ENCODE data around the gene ABI3BP. TPM values are rescaled to one million over a fixed set of nuclear protein-coding genes. Genes with fewer than 3 reads are reported as not detected.

Gene ABI3BP
- total and polyA plus RNA-seq, 4 donors = 1.9 to 4.2 (median 2.4) TPM

- TF ChIP-seq ATF3 (IDR thresholded peaks at IDR 0.05) (no peak), JUND (IDR thresholded peaks at IDR 0.05) (no peak), RXRA (IDR thresholded peaks at IDR 0.05) (no peak)
These were observed 210.3 kb downstream of the ABI3BP start (continued) for GRCh38 chr3:100782906-100783305.

- no peak for DNase-seq (ENCODE audit: low spot score)
- no peak overlapping the region for H3K4me3 ChIP-seq (ENCODE audit: low read depth in 1 of 3, low read length in 3 of 3)
- H3K9me3 ChIP-seq (ENCODE audit: control insufficient read depth in 4 of 4, low read length in 3 of 4) = peaks cover 0 to 5% (median 0%) of the 10 kb centered on the region in 4 donors
- H3K27ac ChIP-seq (ENCODE audit: low read depth in 1 of 2, low read length in 2 of 2) = no peak overlapping the region
- no peaks in the 10 kb centered on the region for H3K36me3 ChIP-seq (ENCODE audit: control insufficient read depth in 4 of 4, insufficient read depth in 3 of 4, low read depth in 1 of 4, low read length in 3 of 4)
- no peaks in the 10 kb centered on the region for H3K27me3 ChIP-seq (ENCODE audit: control insufficient read depth in 4 of 4, insufficient read depth in 4 of 4, low read length in 3 of 4)
- no peaks in the 10 kb centered on the region for H3K4me1 ChIP-seq (ENCODE audit: control insufficient read depth in 4 of 4, insufficient read depth in 4 of 4, low read length in 3 of 4)
- TF ChIP-seq FOXA2 (IDR thresholded peaks at IDR 0.05) (no peak), JUND (IDR thresholded peaks at IDR 0.05) (no peak), RAD21 (IDR thresholded peaks at IDR 0.05) (no peak), YY1 (IDR thresholded peaks at IDR 0.05) (no peak), GABPA (IDR thresholded peaks at IDR 0.05 in 1 of 2, conservative IDR thresholded peaks at IDR 0.05 in 1 of 2) (no peak)
- 85% methylated on average over 2 of the region's 2 CpGs for WGBS
- no peak overlapping the region for H3K9ac ChIP-seq (ENCODE audit: low read depth in 1 of 2, low read length in 2 of 2)
These were observed 210.9 kb downstream of the ABI3BP start for GRCh38 chr3:100782348-100782747.

GRCh38 chr3:100781301-100781700 lies 211.9 kb downstream of the ABI3BP start:
- no peak for DNase-seq (ENCODE audit: low spot score)
- Histone ChIP-seq H3K4me3 (ENCODE audit: low read depth in 1 of 3, low read length in 3 of 3) (no peak overlapping the region), H3K36me3 (ENCODE audit: control insufficient read depth in 4 of 4, insufficient read depth in 3 of 4, low read depth in 1 of 4, low read length in 3 of 4) (no peaks in the 10 kb centered on the region), H3K4me1 (ENCODE audit: control insufficient read depth in 4 of 4, insufficient read depth in 4 of 4, low read length in 3 of 4) (no peaks in the 10 kb centered on the region), H3K27ac (ENCODE audit: low read depth in 1 of 2, low read length in 2 of 2) (no peak overlapping the region), H3K27me3 (ENCODE audit: control insufficient read depth in 4 of 4, insufficient read depth in 4 of 4, low read length in 3 of 4) (no peaks in the 10 kb centered on the region), H3K9ac (ENCODE audit: low read depth in 1 of 2, low read length in 2 of 2) (no peak overlapping the region), H3K9me3 (ENCODE audit: control insufficient read depth in 4 of 4, low read length in 3 of 4) (peaks cover 0 to 5% (median 0%) of the 10 kb centered on the region in 4 donors)
- no peak for TF ChIP-seq HNF4A (conservative IDR thresholded peaks at IDR 0.05)
- TF ChIP-seq ZBTB33 (IDR thresholded peaks at IDR 0.05) = no peak
- no peak for TF ChIP-seq TAF1 (conservative IDR thresholded peaks at IDR 0.05)
- TF ChIP-seq GABPA (IDR thresholded peaks at IDR 0.05 in 1 of 2, conservative IDR thresholded peaks at IDR 0.05 in 1 of 2) = no peak
- no peak for TF ChIP-seq FOXA2 (IDR thresholded peaks at IDR 0.05)
- no peak for TF ChIP-seq RXRA (IDR thresholded peaks at IDR 0.05)
- TF ChIP-seq JUND (IDR thresholded peaks at IDR 0.05) = no peak
- TF ChIP-seq REST (IDR thresholded peaks at IDR 0.05) = no peak
- no peak for TF ChIP-seq HNF4G (IDR thresholded peaks at IDR 0.05)
- TF ChIP-seq FOXA1 (IDR thresholded peaks at IDR 0.05) = no peak
- TF ChIP-seq SP1 (IDR thresholded peaks at IDR 0.05) = no peak
- no peak for TF ChIP-seq CTCF (IDR thresholded peaks at IDR 0.05; ENCODE audit: low read depth, low read length, missing input control)
- TF ChIP-seq ATF3 (IDR thresholded peaks at IDR 0.05) = no peak
- no peak for TF ChIP-seq NR2F2 (IDR thresholded peaks at IDR 0.05)
- TF ChIP-seq YY1 (IDR thresholded peaks at IDR 0.05) = no peak
- TF ChIP-seq EGR1 (IDR thresholded peaks at IDR 0.05; ENCODE audit: low read depth in 2 of 2) = no peak
- TF ChIP-seq RAD21 (IDR thresholded peaks at IDR 0.05) = no peak
- no peak for TF ChIP-seq MAX (IDR thresholded peaks at IDR 0.05)
- 91% methylated on average over 2 of the region's 2 CpGs for WGBS
